B cell (primary cell): Measurements from ENCODE around the gene DAZAP1.

Experiments used
- EZH2 ChIP-seq: IDR thresholded peaks from 2 replicates; pipeline ENCODE4 v1.6.1; 2012; ENCODE audit warnings: borderline replicate concordance, low read depth, mild to moderate bottlenecking, moderate library complexity, low read length; ENCODE audit not compliant: insufficient read depth, poor library complexity, severe bottlenecking
- TF ChIP-seq, protein P1 (sequence below): fragments of 200-600 bp; IDR thresholded peaks from one replicate; pipeline ENCODE4 v1.8.0; 2022; ENCODE audit warnings: antibody characterized with exemption, mild to moderate bottlenecking

DNA sequence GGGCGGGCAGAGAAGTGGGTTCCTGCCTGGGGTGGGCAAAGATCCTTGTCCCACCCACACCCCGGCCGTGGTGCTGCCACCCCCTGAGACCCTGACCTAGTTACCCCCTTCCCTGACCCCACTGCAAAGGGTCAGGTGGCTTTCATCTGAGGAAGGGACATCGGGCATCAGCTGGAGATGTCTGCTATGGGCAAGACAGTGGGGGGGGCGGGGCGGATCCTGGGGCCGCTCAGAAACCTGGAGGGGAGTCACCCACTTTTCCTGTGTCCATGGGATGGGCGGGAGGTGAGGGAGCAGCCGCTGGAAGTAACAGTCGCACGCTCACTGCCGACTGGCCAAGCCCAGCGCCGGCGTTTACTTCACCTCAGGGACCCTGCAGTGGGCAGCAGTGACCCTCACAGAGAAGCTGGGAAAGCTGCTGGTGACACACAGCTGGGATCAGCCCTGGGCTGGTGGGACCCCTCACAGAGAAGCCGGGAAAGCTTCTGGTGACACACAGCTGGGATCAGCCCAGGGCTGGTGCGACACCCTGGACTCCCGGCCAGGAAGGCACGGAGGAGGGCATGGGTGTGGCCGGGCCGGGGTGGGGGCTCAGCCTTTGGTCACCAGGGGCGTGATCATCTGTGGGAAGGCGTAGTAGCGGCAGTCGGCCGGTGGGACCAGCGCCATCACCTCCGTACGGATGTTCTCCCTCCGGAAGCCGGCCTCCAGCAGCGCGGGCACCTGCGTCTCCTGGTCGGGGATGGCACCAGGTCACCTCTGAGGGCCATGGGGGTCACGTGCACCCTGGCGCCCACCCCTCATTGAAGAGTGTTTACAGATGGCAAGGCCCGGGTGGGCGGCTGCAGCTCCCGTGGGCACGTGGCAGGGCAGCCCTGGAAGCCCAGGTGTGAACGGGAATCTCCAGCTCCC lies 10.4 kb upstream of the DAZAP1 start:
- TF ChIP-seq, protein P1, sequence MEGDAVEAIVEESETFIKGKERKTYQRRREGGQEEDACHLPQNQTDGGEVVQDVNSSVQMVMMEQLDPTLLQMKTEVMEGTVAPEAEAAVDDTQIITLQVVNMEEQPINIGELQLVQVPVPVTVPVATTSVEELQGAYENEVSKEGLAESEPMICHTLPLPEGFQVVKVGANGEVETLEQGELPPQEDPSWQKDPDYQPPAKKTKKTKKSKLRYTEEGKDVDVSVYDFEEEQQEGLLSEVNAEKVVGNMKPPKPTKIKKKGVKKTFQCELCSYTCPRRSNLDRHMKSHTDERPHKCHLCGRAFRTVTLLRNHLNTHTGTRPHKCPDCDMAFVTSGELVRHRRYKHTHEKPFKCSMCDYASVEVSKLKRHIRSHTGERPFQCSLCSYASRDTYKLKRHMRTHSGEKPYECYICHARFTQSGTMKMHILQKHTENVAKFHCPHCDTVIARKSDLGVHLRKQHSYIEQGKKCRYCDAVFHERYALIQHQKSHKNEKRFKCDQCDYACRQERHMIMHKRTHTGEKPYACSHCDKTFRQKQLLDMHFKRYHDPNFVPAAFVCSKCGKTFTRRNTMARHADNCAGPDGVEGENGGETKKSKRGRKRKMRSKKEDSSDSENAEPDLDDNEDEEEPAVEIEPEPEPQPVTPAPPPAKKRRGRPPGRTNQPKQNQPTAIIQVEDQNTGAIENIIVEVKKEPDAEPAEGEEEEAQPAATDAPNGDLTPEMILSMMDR: no peak
- TF ChIP-seq EZH2: no peak
